LNCaP clone FGC (cell line): ENCODE results near the gene CAMK2A.

Experiments
- DNase-seq: peaks from one replicate; pipeline ENCODE4 v3.0.0-alpha.2; 2011; ENCODE audit warnings: low read depth
- H3K4me3 ChIP-seq: 2 replicates; pipeline ENCODE4 v1.5.1; 2011; ENCODE audit warnings: mild to moderate bottlenecking, low read depth, low read length, control low read depth
- TF ChIP-seq, protein P1 (sequence below): IDR thresholded peaks from 2 replicates; pipeline ENCODE4 v1.5.1; 2012; ENCODE audit warnings: mild to moderate bottlenecking; ENCODE audit not compliant: control insufficient read depth, insufficient read depth; ENCODE audit errors: extremely low read depth

The CAMK2A gene

DNA sequence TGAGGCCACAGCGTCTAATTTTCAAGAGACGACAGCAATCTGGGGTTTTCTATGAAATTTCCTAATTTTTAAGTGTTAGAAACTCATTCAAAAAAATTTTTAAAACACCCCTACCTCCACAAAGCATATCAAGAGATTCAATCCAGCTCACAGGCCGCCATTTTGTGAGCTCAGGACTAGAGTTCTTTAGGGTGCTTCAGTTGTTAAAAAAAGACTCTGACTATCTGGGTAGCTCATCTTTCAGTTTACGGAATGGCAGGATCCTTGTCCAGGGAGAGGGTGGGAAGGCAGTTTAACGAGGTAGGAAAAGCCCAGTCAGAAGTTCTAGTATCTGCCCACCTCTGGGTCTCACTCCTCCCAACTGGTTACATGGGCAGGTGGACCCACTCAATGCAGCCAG is 43.1 kb downstream of the CAMK2A start:
- TF ChIP-seq, protein P1, sequence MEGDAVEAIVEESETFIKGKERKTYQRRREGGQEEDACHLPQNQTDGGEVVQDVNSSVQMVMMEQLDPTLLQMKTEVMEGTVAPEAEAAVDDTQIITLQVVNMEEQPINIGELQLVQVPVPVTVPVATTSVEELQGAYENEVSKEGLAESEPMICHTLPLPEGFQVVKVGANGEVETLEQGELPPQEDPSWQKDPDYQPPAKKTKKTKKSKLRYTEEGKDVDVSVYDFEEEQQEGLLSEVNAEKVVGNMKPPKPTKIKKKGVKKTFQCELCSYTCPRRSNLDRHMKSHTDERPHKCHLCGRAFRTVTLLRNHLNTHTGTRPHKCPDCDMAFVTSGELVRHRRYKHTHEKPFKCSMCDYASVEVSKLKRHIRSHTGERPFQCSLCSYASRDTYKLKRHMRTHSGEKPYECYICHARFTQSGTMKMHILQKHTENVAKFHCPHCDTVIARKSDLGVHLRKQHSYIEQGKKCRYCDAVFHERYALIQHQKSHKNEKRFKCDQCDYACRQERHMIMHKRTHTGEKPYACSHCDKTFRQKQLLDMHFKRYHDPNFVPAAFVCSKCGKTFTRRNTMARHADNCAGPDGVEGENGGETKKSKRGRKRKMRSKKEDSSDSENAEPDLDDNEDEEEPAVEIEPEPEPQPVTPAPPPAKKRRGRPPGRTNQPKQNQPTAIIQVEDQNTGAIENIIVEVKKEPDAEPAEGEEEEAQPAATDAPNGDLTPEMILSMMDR = no peak
- no peak overlapping the region for H3K4me3 ChIP-seq
- DNase-seq = no peak

DNA sequence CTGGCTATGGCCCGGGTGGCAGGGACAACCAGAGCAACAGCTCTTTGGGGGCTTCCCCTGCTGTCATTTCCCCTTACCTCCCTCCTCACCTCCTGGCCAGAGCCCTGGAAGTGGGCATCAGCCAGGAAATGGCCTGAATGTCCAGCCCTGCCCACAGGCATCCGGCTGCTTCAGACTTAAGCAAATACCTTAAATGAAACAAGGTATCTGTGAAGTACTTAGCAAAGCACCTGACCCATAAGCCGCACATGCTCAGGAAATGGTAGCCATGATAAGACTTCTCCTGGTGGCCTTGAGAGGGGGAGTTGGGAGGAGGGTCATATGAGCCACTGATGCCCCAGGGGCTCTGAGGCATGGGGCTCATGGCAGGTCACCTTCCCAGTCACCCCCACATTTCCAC is 43.8 kb downstream of the CAMK2A start:
- no peak overlapping the region for H3K4me3 ChIP-seq
- no peak for DNase-seq
- TF ChIP-seq, protein P1 = no peak

DNA sequence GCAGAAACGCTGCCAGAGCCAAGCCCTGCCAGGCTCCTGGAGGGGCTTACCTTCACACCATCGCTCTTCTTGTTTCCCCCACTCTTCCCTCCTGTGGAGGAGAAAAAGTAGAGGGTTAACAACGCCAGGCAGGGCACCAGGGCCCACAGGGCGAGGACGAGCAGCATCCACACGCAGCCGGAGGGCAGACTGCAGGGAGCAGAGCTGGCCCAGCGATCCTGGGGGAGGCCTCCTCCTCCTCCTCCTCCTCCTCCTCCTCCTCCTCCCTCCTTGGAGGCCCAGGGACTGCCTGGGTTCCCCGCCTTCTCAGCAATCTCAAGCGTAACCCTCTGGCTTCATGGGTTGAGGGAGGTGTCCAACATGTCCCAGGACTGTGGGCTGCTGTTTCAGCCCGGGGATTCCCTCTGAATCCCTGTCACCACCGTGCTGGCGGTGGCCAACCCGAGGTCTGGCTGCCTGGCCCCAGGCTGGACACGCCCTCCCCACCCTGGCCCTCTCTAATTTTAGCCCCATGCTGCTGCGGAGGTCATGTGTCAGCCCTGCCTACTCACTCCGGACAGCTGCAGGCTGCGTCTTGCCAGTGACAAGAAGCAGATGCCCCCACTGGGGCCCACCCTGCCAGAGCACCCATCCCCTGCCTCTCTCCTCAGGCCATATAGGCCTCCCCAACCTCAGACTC is 44.3 kb downstream of the CAMK2A start:
- TF ChIP-seq, protein P1 = no peak
- no peak overlapping the region for H3K4me3 ChIP-seq
- DNase-seq = no peak

DNA sequence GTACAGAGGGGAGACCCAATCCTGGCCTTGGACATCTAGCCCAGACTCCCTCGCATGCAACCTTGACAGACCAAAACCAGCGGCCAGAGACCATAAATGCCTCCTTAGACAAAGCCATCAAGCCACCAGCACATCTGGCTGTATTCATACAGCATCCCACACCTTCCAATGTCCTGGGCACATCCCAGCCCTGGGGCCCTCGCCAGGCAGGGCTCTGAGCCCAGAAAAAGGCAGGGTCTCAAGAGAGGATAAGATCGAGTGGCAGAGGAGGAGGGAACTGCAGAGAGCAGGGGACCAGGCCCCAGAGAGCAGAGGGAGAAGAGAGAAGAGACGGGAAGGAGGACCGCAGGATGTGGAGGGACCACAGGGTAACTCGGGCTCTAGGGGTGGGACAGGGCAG is 45.4 kb downstream of the CAMK2A start:
- no peak overlapping the region for H3K4me3 ChIP-seq
- TF ChIP-seq, protein P1 = no peak
- DNase-seq = no peak

DNA sequence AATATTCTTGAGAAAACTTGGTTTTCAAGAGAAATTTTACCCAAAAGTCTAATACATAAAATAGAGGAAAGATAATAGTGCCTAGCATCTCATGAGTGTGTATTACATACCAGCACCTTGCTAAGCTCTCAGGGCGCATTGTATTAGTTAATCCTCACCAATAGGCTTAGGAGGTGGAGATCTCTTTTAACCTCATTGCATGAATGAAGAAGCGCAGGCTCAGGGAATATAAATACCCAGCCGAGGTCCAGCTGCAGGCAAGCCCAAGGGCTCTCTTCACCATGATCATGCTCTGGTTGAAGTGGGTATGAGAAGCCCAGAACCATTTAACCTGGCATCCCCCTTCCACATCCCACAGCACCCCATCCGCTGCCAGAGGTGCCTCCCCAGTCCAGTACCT is 46.0 kb downstream of the CAMK2A start:
- H3K4me3 ChIP-seq = no peak overlapping the region
- no peak for DNase-seq
- TF ChIP-seq, protein P1 = no peak

DNA sequence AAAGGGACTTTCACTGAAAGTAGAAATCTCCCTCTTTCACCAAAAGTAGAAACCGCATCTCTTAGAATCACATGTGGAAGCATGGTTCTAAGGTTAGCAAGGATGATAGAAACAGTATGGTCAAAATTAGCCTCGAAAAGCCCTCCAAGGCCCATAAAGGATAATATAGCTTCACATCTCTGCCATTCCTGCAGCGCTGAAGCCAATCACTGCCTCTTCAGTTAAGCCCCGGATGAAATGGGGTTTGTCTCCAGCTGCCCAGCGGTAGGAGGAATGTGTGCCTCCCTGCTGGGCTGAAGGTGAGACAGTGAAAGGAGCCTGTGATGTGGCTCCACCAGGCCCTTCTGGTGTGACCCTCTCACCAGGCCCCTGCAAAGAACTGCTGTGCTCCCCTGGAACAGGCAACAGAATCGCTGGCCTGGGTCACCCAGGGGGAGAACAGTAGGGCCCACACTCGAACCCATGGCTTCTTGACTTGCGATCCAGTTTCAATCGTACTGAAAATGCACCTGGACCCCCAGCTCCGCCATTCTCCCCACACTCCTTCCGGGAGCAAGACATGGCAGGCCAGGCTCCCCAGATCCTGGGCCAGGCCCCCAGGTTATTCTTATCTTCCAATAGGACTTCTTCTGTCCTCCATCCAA is 47.2 kb downstream of the CAMK2A start:
- no peak overlapping the region for H3K4me3 ChIP-seq
- no peak for DNase-seq
- TF ChIP-seq, protein P1 = no peak
